A549 (cell line): Measurements from ENCODE around the gene SLC4A4. TPM values are rescaled to one million over a fixed set of nuclear protein-coding genes. Genes with fewer than 3 reads are reported as not detected.
A peak's percentile ranks its signal among the peaks of the same experiment; 100 is the strongest.

Experiments
- ATAC-seq, 2 experiments: fragments of 200-7000 bp in 1 of 2; fragments of >200 bp in 1 of 2; cut with Nextera tagmentation in 1 of 2; cut with Tn5 transposase in 1 of 2; 3 replicates each; pipeline versions ENCODE4 v1.8.0 to v1.9.1; 2018 to 2020; ENCODE audit warnings: mild to moderate bottlenecking in 1 of 2, moderate library complexity in 1 of 2
- CTCF ChIA-PET: fragments of 300-600 bp; sonication (Branson Sonifier 250); formaldehyde crosslinking; extraction: SDS; loops from one replicate; lab custom pipeline; 2021; ENCODE audit warnings: antibody characterized with exemption, inconsistent platforms; lab: Yijun Ruan, JAX
- POLR2A ChIA-PET: fragments of 350-600 bp; formaldehyde crosslinking; extraction: SDS; loops from one replicate; lab custom pipeline; 2021; ENCODE audit warnings: antibody characterized with exemption, inconsistent platforms; lab: Yijun Ruan, JAX
- DNase-seq, 2 experiments: peaks; one replicate each; pipeline versions ENCODE4 v3.0.0 to v3.0.0-alpha.2; 2011 to 2016; ENCODE audit warnings: low read depth in 1 of 2, low spot score in 1 of 2
- FAIRE-seq: peaks from 2 replicates; lab custom pipeline; 2011; peaks lifted over from hg19 to GRCh38; lab: Jason Lieb, UNC
- H3K27ac ChIP-seq, 2 experiments: fragments of >200 bp; sonication (Bioruptor Twin); formaldehyde crosslinking; 3 replicates each; pipeline ENCODE4 v1.5.1; 2016 to 2017
- H3K4me1 ChIP-seq: fragments of >200 bp; sonication (Bioruptor Twin); formaldehyde crosslinking; 3 replicates; pipeline ENCODE4 v1.6.1; 2016
- H3K4me2 ChIP-seq: fragments of >200 bp; sonication (Bioruptor Twin); formaldehyde crosslinking; 3 replicates; pipeline ENCODE4 v1.6.1; 2016
- H3K4me3 ChIP-seq: fragments of >200 bp; sonication (Bioruptor Twin); formaldehyde crosslinking; 3 replicates; pipeline ENCODE4 v1.5.1; 2016
- H3K9me3 ChIP-seq: fragments of >200 bp; sonication (Bioruptor Twin); formaldehyde crosslinking; 3 replicates; pipeline ENCODE4 v1.6.1; 2016
- BHLHE40 ChIP-seq: IDR thresholded peaks from 2 replicates; pipeline ENCODE4 v1.6.1; 2012; ENCODE audit warnings: low read depth, low read length, inconsistent platforms
- CBX2 ChIP-seq: fragments of 200-600 bp; sonication (generic); IDR thresholded peaks from 2 replicates; pipeline ENCODE4 v1.6.1; 2016; ENCODE audit warnings: low read depth, mild to moderate bottlenecking, borderline replicate concordance
- CBX8 ChIP-seq: fragments of 200-600 bp; sonication (generic); IDR thresholded peaks from 2 replicates; pipeline ENCODE4 v1.6.1; 2016
- CEBPB ChIP-seq, 2 experiments: fragments of >200 bp in 1 of 2; sonication (Bioruptor Twin) in 1 of 2; formaldehyde crosslinking in 1 of 2; IDR thresholded peaks; 2 replicates each; pipeline ENCODE4 v1.6.1; 2012 to 2016
- CHD4 ChIP-seq: fragments of 200-600 bp; sonication (generic); IDR thresholded peaks from 2 replicates; pipeline ENCODE4 v1.6.1; 2016; ENCODE audit warnings: antibody characterized with exemption, mild to moderate bottlenecking, borderline replicate concordance
- CTCF ChIP-seq: fragments of >200 bp; sonication (Bioruptor Twin); formaldehyde crosslinking; IDR thresholded peaks from 3 replicates; pipeline ENCODE4 v1.5.1; 2016
- EHMT2 ChIP-seq: fragments of 200-600 bp; sonication (generic); IDR thresholded peaks from 2 replicates; pipeline ENCODE4 v1.6.1; 2016; ENCODE audit warnings: antibody characterized with exemption, low read depth, mild to moderate bottlenecking, moderate library complexity
- ELK1 ChIP-seq: fragments of 150-350 bp; IDR thresholded peaks from 2 replicates; pipeline ENCODE4 v1.6.1; 2014; ENCODE audit warnings: low read depth, mild to moderate bottlenecking, low read length
- ESRRA ChIP-seq: fragments of 150-350 bp; IDR thresholded peaks from 2 replicates; pipeline ENCODE4 v1.6.1; 2014; ENCODE audit warnings: mild to moderate bottlenecking, low read length, borderline replicate concordance
- FOSB ChIP-seq: fragments of 250-450 bp; sonication (Bioruptor Pico); IDR thresholded peaks from 2 replicates; pipeline ENCODE4 v1.5.0; 2020; ENCODE audit warnings: mild to moderate bottlenecking, moderate library complexity
- HDAC2 ChIP-seq: fragments of 200-600 bp; sonication (generic); IDR thresholded peaks from 2 replicates; pipeline ENCODE4 v1.6.1; 2016
- HOXA7 ChIP-seq: fragments of 250-450 bp; sonication (Bioruptor Pico); IDR thresholded peaks from 2 replicates; pipeline ENCODE4 v1.5.0; 2020; ENCODE audit warnings: mild to moderate bottlenecking, moderate library complexity
- HOXB13 ChIP-seq: fragments of 250-450 bp; sonication (Bioruptor Pico); IDR thresholded peaks from 2 replicates; pipeline ENCODE4 v1.5.0; 2020; ENCODE audit warnings: low read depth, mild to moderate bottlenecking, moderate library complexity
- HOXB5 ChIP-seq: fragments of 250-450 bp; sonication (Bioruptor Pico); IDR thresholded peaks from 2 replicates; pipeline ENCODE4 v1.5.0; 2020; ENCODE audit warnings: mild to moderate bottlenecking, moderate library complexity
- JUN ChIP-seq, 2 experiments: fragments of >200 bp; sonication (Bioruptor Twin); formaldehyde crosslinking; IDR thresholded peaks; 2 replicates in 1 of 2; 3 replicates in 1 of 2; pipeline ENCODE4 v1.6.1; 2016 to 2017
- JUNB ChIP-seq: fragments of >200 bp; sonication (Bioruptor Twin); formaldehyde crosslinking; IDR thresholded peaks from 2 replicates; pipeline ENCODE4 v1.6.1; 2016
- KDM1A ChIP-seq: fragments of 200-600 bp; sonication (generic); IDR thresholded peaks from 2 replicates; pipeline ENCODE4 v1.6.1; 2016; ENCODE audit warnings: low read depth, mild to moderate bottlenecking
- MAFK ChIP-seq: fragments of 450-650 bp; IDR thresholded peaks from 2 replicates; pipeline ENCODE4 v1.6.1; 2014; ENCODE audit not compliant: partially characterized antibody
- MAZ ChIP-seq: fragments of 150-350 bp; IDR thresholded peaks from 2 replicates; pipeline ENCODE4 v1.6.1; 2014; ENCODE audit warnings: antibody characterized with exemption, low read depth, low read length, borderline replicate concordance
- MYC ChIP-seq: IDR thresholded peaks from 2 replicates; pipeline ENCODE4 v1.6.1; 2012; ENCODE audit warnings: mild to moderate bottlenecking, inconsistent platforms, low read length, improper control_type of control experiment, borderline replicate concordance
- NFE2L2 ChIP-seq: fragments of 150-350 bp; conservative IDR thresholded peaks from 2 replicates; pipeline ENCODE4 v1.6.1; 2014; ENCODE audit warnings: low read length
- NPAS2 ChIP-seq: fragments of 250-450 bp; sonication (Bioruptor Pico); IDR thresholded peaks from 2 replicates; pipeline ENCODE4 v1.8.0; 2022; ENCODE audit warnings: mild to moderate bottlenecking, moderate library complexity, borderline replicate concordance
- NR3C1 ChIP-seq: fragments of >200 bp; sonication (Bioruptor Twin); formaldehyde crosslinking; IDR thresholded peaks from 3 replicates; pipeline ENCODE4 v1.6.1; 2017
- PHF8 ChIP-seq: fragments of 200-600 bp; sonication (generic); IDR thresholded peaks from 2 replicates; pipeline ENCODE4 v1.6.1; 2016; ENCODE audit warnings: low read depth, mild to moderate bottlenecking, antibody characterized with exemption, moderate library complexity, borderline replicate concordance
- POLR2A ChIP-seq: IDR thresholded peaks from 2 replicates; pipeline ENCODE4 v1.6.1; 2012; ENCODE audit warnings: mild to moderate bottlenecking, low read length
- RAD21 ChIP-seq, 2 experiments: fragments of >200 bp in 1 of 2; sonication (Bioruptor Twin) in 1 of 2; formaldehyde crosslinking in 1 of 2; IDR thresholded peaks in 1 of 2; conservative IDR thresholded peaks in 1 of 2; 2 replicates in 1 of 2; 3 replicates in 1 of 2; pipeline ENCODE4 v1.6.1; 2012 to 2018; ENCODE audit warnings: inconsistent platforms in 1 of 2
- RNF2 ChIP-seq: fragments of 200-600 bp; sonication (generic); IDR thresholded peaks from 2 replicates; pipeline ENCODE4 v1.6.1; 2016; ENCODE audit warnings: low read depth, mild to moderate bottlenecking, antibody characterized with exemption, moderate library complexity, borderline replicate concordance
- SMC3 ChIP-seq: fragments of >200 bp; sonication (Bioruptor Twin); formaldehyde crosslinking; IDR thresholded peaks from 3 replicates; pipeline ENCODE4 v1.6.1; 2018; ENCODE audit warnings: inconsistent platforms
- SREBF2 ChIP-seq: fragments of 450-650 bp; IDR thresholded peaks from 2 replicates; pipeline ENCODE4 v1.6.1; 2014; ENCODE audit warnings: mild to moderate bottlenecking, moderate library complexity
- USF2 ChIP-seq: fragments of 450-650 bp; IDR thresholded peaks from 2 replicates; pipeline ENCODE4 v1.6.1; 2014; ENCODE audit warnings: antibody characterized with exemption
- ZFP36 ChIP-seq: fragments of 450-650 bp; IDR thresholded peaks from 2 replicates; pipeline ENCODE4 v1.6.1; 2014; ENCODE audit warnings: borderline replicate concordance; ENCODE audit not compliant: partially characterized antibody
- ZSCAN20 ChIP-seq: fragments of 250-450 bp; sonication (Bioruptor Pico); IDR thresholded peaks from 2 replicates; pipeline ENCODE4 v1.8.0; 2022; ENCODE audit warnings: mild to moderate bottlenecking, moderate library complexity
- WGBS: methylation state at CpG from one replicate; pipeline ENCODE4 v1.1.6; 2017; ENCODE audit errors: missing lambda C conversion rate; 5-methylcytosine and 5-hydroxymethylcytosine counted together
- polyA plus RNA-seq, 4 experiments: library from polyadenylated mRNA; depleted of rRNA in 3 of 4; stranded (reverse); fragments of >200 nt; fragmentation: RNase III in 1 of 4; extraction: RNeasy Plus Mini Kit Qiagen cat#74134 plus additional on column Dnase treatment in 1 of 4; gene quantifications; 2 replicates in 3 of 4; 3 replicates in 1 of 4; pipeline ENCODE4 v1.2.3, GENCODE V29; 2011 to 2017
- TF ChIP-seq, protein P1 (sequence below): fragments of >200 bp; sonication (Bioruptor Twin); formaldehyde crosslinking; IDR thresholded peaks from 2 replicates; pipeline ENCODE4 v1.6.1; 2016
- TF ChIP-seq, protein P2 (sequence below): IDR thresholded peaks from 2 replicates; pipeline ENCODE4 v1.6.1; 2012

The SLC4A4 gene
- polyA plus RNA-seq, 2 of the 4 experiments (the other 2 are of a cell fraction): 1.8 to 2.9 TPM

GRCh38 chr4:71497078-71497477, 158.3 kb downstream of the SLC4A4 start:
- H3K4me1 ChIP-seq: no peaks in the 10 kb centered on the region
- POLR2A ChIA-PET: no interaction called here
- no peak for ATAC-seq
- no peaks in the 10 kb centered on the region for H3K9me3 ChIP-seq
- FAIRE-seq: no peak
- WGBS: 72% methylated on average over 3 of the region's 3 CpGs
- no peak overlapping the region for H3K4me3 ChIP-seq
- no peak overlapping the region for H3K4me2 ChIP-seq
- CTCF ChIA-PET: no interaction called here
- H3K27ac ChIP-seq: no peak overlapping the region
- no peak for TF ChIP-seq NFE2L2
- TF ChIP-seq HOXA7 (CRISPR knock-in tag): no peak
- no peak for TF ChIP-seq POLR2A
- no peak for TF ChIP-seq CBX2
- no peak for TF ChIP-seq RNF2
- TF ChIP-seq MAZ: no peak
- no peak for TF ChIP-seq ELK1
- no peak for TF ChIP-seq JUNB
- TF ChIP-seq NR3C1: no peak
- TF ChIP-seq RAD21 (conservative IDR thresholded peaks at IDR 0.05 in 1 of 2, IDR thresholded peaks at IDR 0.05 in 1 of 2): no peak
- TF ChIP-seq CHD4: no peak
- TF ChIP-seq EHMT2: no peak
- TF ChIP-seq KDM1A: no peak
- no peak for TF ChIP-seq SMC3
- TF ChIP-seq MYC: no peak
- no peak for TF ChIP-seq ZFP36
- TF ChIP-seq FOSB (CRISPR knock-in tag): no peak
- no peak for TF ChIP-seq BHLHE40
- no peak for DNase-seq

- ATAC-seq: no peak
- Histone ChIP-seq H3K27ac (no peak overlapping the region), H3K9me3 (no peaks in the 10 kb centered on the region), H3K4me1 (no peaks in the 10 kb centered on the region), H3K4me3 (no peak overlapping the region), H3K4me2 (no peak overlapping the region)
- WGBS: 17% methylated on average over 2 of the region's 2 CpGs
- peak in 1 of 2 experiments; percentile 1 for DNase-seq
- no peak for FAIRE-seq
- CTCF ChIA-PET: no interaction called here
- POLR2A ChIA-PET: no interaction called here
- TF ChIP-seq ZFP36 (no peak), HDAC2 (no peak), ZSCAN20 (no peak), HOXB13 (no peak), ESRRA (no peak), CEBPB (IDR thresholded peaks at IDR 0.05) (no peak), POLR2A (no peak), BHLHE40 (no peak), CBX2 (no peak), CTCF (no peak)
- TF ChIP-seq, all 56 proteins: peak for 0
These were observed 159.2 kb downstream of the SLC4A4 start for GRCh38 chr4:71498002-71498401.

DNA sequence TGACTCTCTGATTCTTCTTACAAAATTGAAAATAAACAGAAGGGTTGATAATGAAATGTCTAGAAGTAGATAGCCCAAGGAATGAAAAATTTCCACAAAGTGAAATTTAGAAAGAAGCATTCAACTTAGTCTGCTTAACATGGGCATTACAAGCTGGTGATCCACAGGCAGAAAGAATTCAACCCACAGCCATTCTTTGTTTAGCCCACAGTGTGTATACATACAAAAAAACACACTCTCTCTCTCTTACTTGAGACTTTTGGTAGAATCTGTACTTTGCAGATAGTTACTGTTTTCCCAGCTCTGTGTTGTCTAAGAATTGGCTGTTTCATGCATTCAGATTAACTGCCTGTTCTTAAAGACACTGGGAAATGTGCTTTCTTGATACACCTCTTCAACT, 159.8 kb downstream of the SLC4A4 start:
- FAIRE-seq: no peak
- no peak for ATAC-seq
- DNase-seq: no peak
- Histone ChIP-seq H3K4me2 (no peak overlapping the region), H3K27ac (no peak overlapping the region), H3K9me3 (no peaks in the 10 kb centered on the region), H3K4me3 (no peak overlapping the region), H3K4me1 (no peaks in the 10 kb centered on the region)
- ChIA-PET CTCF (no interaction called here), POLR2A (no interaction called here)
- no peak for TF ChIP-seq NPAS2 (CRISPR knock-in tag)
- TF ChIP-seq HDAC2: no peak
- no peak for TF ChIP-seq KDM1A
- no peak for TF ChIP-seq PHF8
- TF ChIP-seq MAFK: no peak
- TF ChIP-seq USF2: no peak
- TF ChIP-seq HOXB5: no peak
- TF ChIP-seq SREBF2: no peak
- TF ChIP-seq, protein P1, sequence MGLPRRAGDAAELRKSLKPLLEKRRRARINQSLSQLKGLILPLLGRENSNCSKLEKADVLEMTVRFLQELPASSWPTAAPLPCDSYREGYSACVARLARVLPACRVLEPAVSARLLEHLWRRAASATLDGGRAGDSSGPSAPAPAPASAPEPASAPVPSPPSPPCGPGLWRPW: no peak
- TF ChIP-seq CBX8: no peak
- no peak for TF ChIP-seq JUN (IDR thresholded peaks at IDR 0.05)
- TF ChIP-seq, protein P2, sequence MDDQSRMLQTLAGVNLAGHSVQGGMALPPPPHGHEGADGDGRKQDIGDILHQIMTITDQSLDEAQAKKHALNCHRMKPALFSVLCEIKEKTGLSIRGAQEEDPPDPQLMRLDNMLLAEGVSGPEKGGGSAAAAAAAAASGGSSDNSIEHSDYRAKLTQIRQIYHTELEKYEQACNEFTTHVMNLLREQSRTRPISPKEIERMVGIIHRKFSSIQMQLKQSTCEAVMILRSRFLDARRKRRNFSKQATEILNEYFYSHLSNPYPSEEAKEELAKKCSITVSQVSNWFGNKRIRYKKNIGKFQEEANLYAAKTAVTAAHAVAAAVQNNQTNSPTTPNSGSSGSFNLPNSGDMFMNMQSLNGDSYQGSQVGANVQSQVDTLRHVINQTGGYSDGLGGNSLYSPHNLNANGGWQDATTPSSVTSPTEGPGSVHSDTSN: no peak
- no peak for TF ChIP-seq MAZ
